Stimulated activated CD8-positive, alpha-beta memory T cell treated with anti-CD3 and anti-CD28 coated beads, Interleukin-4, amount 100 ng/mL, for 48 hours (primary cell): ENCODE data around the gene M1AP.

Source experiments
- DNase-seq: peaks from one replicate; pipeline ENCODE4 v3.0.0-alpha.2; 2020

M1AP gene

GRCh38 chr2:74593826-74594772 is 54.0 kb downstream of the M1AP start:
- DNase-seq, result no peak

GRCh38 chr2:74588664-74589063 is 59.5 kb downstream of the M1AP start:
- DNase-seq, result no peak

- peak; percentile 64 for DNase-seq
Measured at GRCh38 chr2:74587664-74588277, 60.4 kb downstream of the M1AP start.

GRCh38 chr2:74585406-74586185 is 62.5 kb downstream of the M1AP start:
- DNase-seq, result no peak

GRCh38 chr2:74584088-74584645 is 64.0 kb downstream of the M1AP start:
- DNase-seq, result no peak

GRCh38 chr2:74583504-74583903 is 64.6 kb downstream of the M1AP start:
- DNase-seq, result no peak

- DNase-seq, result no peak
Measured at GRCh38 chr2:74582184-74582583, 65.9 kb downstream of the M1AP start.

- no peak for DNase-seq
Measured at GRCh38 chr2:74581463-74581862, 66.7 kb downstream of the M1AP start.

- no peak for DNase-seq
Measured at GRCh38 chr2:74578408-74578807, 69.7 kb downstream of the M1AP start.

GRCh38 chr2:74577448-74577847 is 70.7 kb downstream of the M1AP start:
- DNase-seq, result no peak

- DNase-seq, result no peak
Measured at GRCh38 chr2:74576863-74577229, 71.3 kb downstream of the M1AP start.

- no peak for DNase-seq
Measured at GRCh38 chr2:74576211-74576862, 71.8 kb downstream of the M1AP start.

- DNase-seq, result no peak
Measured at GRCh38 chr2:74575320-74575719, 72.8 kb downstream of the M1AP start.

- DNase-seq, result no peak
Measured at GRCh38 chr2:74573747-74574562, 74.2 kb downstream of the M1AP start.

GRCh38 chr2:74572178-74572925 is 75.8 kb downstream of the M1AP start:
- DNase-seq, result no peak

GRCh38 chr2:74571058-74571457 is 77.1 kb downstream of the M1AP start:
- DNase-seq, result no peak

GRCh38 chr2:74569686-74570085 is 78.4 kb downstream of the M1AP start:
- DNase-seq, result no peak

GRCh38 chr2:74567881-74568280 is 80.2 kb downstream of the M1AP start:
- no peak for DNase-seq

- DNase-seq, result no peak
Measured at GRCh38 chr2:74566754-74567085, 81.4 kb downstream of the M1AP start.

- DNase-seq, result no peak
Measured at GRCh38 chr2:74566076-74566753, 81.9 kb downstream of the M1AP start.

GRCh38 chr2:74564222-74564621 is 83.9 kb downstream of the M1AP start:
- DNase-seq, result no peak
